IMR-90 (cell line): ENCODE data around the gene COL9A3. TPM values are rescaled to one million over a fixed set of nuclear protein-coding genes. Genes with fewer than 3 reads are reported as not detected.

Experiments used
- ATAC-seq: fragments of 200-7000 bp; cut with Tn5 transposase; 2 replicates; pipeline ENCODE4 v1.9.1; 2020; ENCODE audit warnings: low read depth, mild to moderate bottlenecking, moderate library complexity
- BruUV-seq: library from RNA; stranded (reverse); fragments of 400-500 nt; replicated peaks from 2 replicates; lab custom pipeline; 2021; lab: Mats Ljungman, UMichigan
- CTCF ChIA-PET: fragments of 300-600 bp; formaldehyde crosslinking; extraction: SDS; loops from one replicate; lab custom pipeline; 2021; ENCODE audit warnings: antibody characterized with exemption; lab: Yijun Ruan, JAX
- POLR2A ChIA-PET: fragments of 300-600 bp; sonication (Branson Sonifier 250); formaldehyde crosslinking; loops from one replicate; lab custom pipeline; 2022; ENCODE audit warnings: antibody characterized with exemption; ENCODE audit not compliant: unreplicated experiment; lab: Charles Lee
- DNase-seq: peaks from one replicate; pipeline ENCODE4 v3.0.0; 2013
- H2AFZ ChIP-seq: replicated peaks from 2 replicates; pipeline ENCODE3; 2013; ENCODE audit warnings: low read length, mild to moderate bottlenecking; ENCODE audit not compliant: poor library complexity
- H2AK5ac ChIP-seq: 2 replicates; pipeline ENCODE4 v1.6.1; 2013; ENCODE audit warnings: low read depth, low read length, inconsistent platforms
- H2AK9ac ChIP-seq: replicated peaks from 2 replicates; pipeline ENCODE3; 2013; ENCODE audit warnings: mild to moderate bottlenecking, low read depth, low read length, moderate library complexity; ENCODE audit not compliant: poor library complexity
- H2BK120ac ChIP-seq: 2 replicates; pipeline ENCODE4 v1.6.1; 2013; ENCODE audit warnings: low read depth, low read length, inconsistent platforms
- H2BK15ac ChIP-seq: 3 replicates; pipeline ENCODE4 v1.6.1; 2013; ENCODE audit warnings: low read depth, low read length, inconsistent platforms
- H2BK20ac ChIP-seq: 2 replicates; pipeline ENCODE4 v1.6.1; 2013; ENCODE audit warnings: low read depth, mild to moderate bottlenecking, inconsistent platforms, low read length, moderate library complexity
- H2BK5ac ChIP-seq: 2 replicates; pipeline ENCODE4 v1.6.1; 2013; ENCODE audit warnings: mild to moderate bottlenecking, low read depth, low read length, inconsistent platforms; ENCODE audit not compliant: poor library complexity, severe bottlenecking
- H3K14ac ChIP-seq: replicated peaks from 2 replicates; pipeline ENCODE4 v1.6.1; 2013; ENCODE audit warnings: low read depth, low read length, inconsistent platforms
- H3K18ac ChIP-seq: 2 replicates; pipeline ENCODE4 v1.6.1; 2013; ENCODE audit warnings: low read depth, low read length, control low read depth
- H3K23ac ChIP-seq: 2 replicates; pipeline ENCODE4 v1.6.1; 2013; ENCODE audit warnings: low read depth, low read length, inconsistent platforms
- H3K27ac ChIP-seq: 2 replicates; pipeline ENCODE4 v1.5.1; 2013; ENCODE audit warnings: mild to moderate bottlenecking, control low read depth, low read length; ENCODE audit not compliant: insufficient read depth
- H3K27me3 ChIP-seq: 2 replicates; pipeline ENCODE4 v1.6.1; 2013; ENCODE audit warnings: low read length; ENCODE audit not compliant: control insufficient read depth, insufficient read depth
- H3K36me3 ChIP-seq: 2 replicates; pipeline ENCODE4 v1.6.1; 2013; ENCODE audit warnings: low read length, mixed read lengths; ENCODE audit not compliant: control insufficient read depth, insufficient read depth
- H3K4ac ChIP-seq: 2 replicates; pipeline ENCODE4 v1.6.1; 2013; ENCODE audit warnings: low read depth, low read length, inconsistent platforms
- H3K4me1 ChIP-seq: 2 replicates; pipeline ENCODE4 v1.6.1; 2013; ENCODE audit warnings: low read length, mixed read lengths; ENCODE audit not compliant: control insufficient read depth, insufficient read depth
- H3K4me2 ChIP-seq: 2 replicates; pipeline ENCODE4 v1.6.1; 2013; ENCODE audit warnings: low read depth, mild to moderate bottlenecking, control low read depth, low read length, moderate library complexity
- H3K4me3 ChIP-seq: 2 replicates; pipeline ENCODE4 v1.5.1; 2013; ENCODE audit warnings: low read depth, mild to moderate bottlenecking, control low read depth, low read length, moderate library complexity; ENCODE audit not compliant: insufficient read depth
- H3K56ac ChIP-seq: 2 replicates; pipeline ENCODE4 v1.6.1; 2013; ENCODE audit warnings: low read length, inconsistent platforms; ENCODE audit not compliant: insufficient read depth; ENCODE audit errors: extremely low read depth
- H3K79me1 ChIP-seq, 2 experiments: 2 replicates each; pipeline ENCODE4 v1.6.1; 2013; ENCODE audit warnings: low read length in 2 of 2, inconsistent platforms in 1 of 2, low read depth in 1 of 2
- H3K9ac ChIP-seq: 2 replicates; pipeline ENCODE4 v1.6.1; 2013; ENCODE audit warnings: low read depth, low read length, control low read depth
- H3K9me1 ChIP-seq: 2 replicates; pipeline ENCODE4 v1.6.1; 2013; ENCODE audit warnings: low read length, inconsistent platforms; ENCODE audit not compliant: insufficient read depth
- H3K9me3 ChIP-seq: 2 replicates; pipeline ENCODE4 v1.6.1; 2013; ENCODE audit warnings: low read length; ENCODE audit not compliant: control insufficient read depth, insufficient read depth
- H4K20me1 ChIP-seq: 2 replicates; pipeline ENCODE4 v1.6.1; 2013; ENCODE audit warnings: low read length, inconsistent platforms; ENCODE audit not compliant: insufficient read depth
- H4K5ac ChIP-seq: 2 replicates; pipeline ENCODE4 v1.6.1; 2013; ENCODE audit warnings: mild to moderate bottlenecking, low read depth, low read length, control low read depth
- H4K8ac ChIP-seq, 2 experiments: 2 replicates each; pipeline ENCODE4 v1.6.1; 2013; ENCODE audit warnings: low read depth in 2 of 2, low read length in 2 of 2, control low read depth in 1 of 2, inconsistent platforms in 1 of 2
- H4K91ac ChIP-seq: 2 replicates; pipeline ENCODE4 v1.6.1; 2013; ENCODE audit warnings: low read depth, low read length, inconsistent platforms; ENCODE audit not compliant: insufficient read depth
- CEBPB ChIP-seq: IDR thresholded peaks from 2 replicates; pipeline ENCODE4 v1.6.1; 2012; ENCODE audit warnings: low read depth, low read length, improper control_type of control experiment
- CHD1 ChIP-seq: IDR thresholded peaks from 2 replicates; pipeline ENCODE4 v1.6.1; 2012; ENCODE audit warnings: low read depth, low read length, improper control_type of control experiment
- FOS ChIP-seq: fragments of 150-350 bp; IDR thresholded peaks from 2 replicates; pipeline ENCODE4 v1.6.1; 2016; ENCODE audit warnings: low read depth, low read length
- MAFK ChIP-seq: IDR thresholded peaks from 2 replicates; pipeline ENCODE4 v1.6.1; 2012; ENCODE audit warnings: low read depth, low read length, improper control_type of control experiment
- MAZ ChIP-seq: IDR thresholded peaks from 2 replicates; pipeline ENCODE4 v1.6.1; 2012; ENCODE audit warnings: low read depth, mild to moderate bottlenecking, low read length, improper control_type of control experiment, moderate library complexity, borderline replicate concordance
- MXI1 ChIP-seq: IDR thresholded peaks from 2 replicates; pipeline ENCODE4 v1.6.1; 2012; ENCODE audit warnings: low read depth, mild to moderate bottlenecking, low read length, moderate library complexity, borderline replicate concordance
- NFE2L2 ChIP-seq: fragments of 150-350 bp; IDR thresholded peaks from 2 replicates; pipeline ENCODE4 v1.6.1; 2016; ENCODE audit warnings: low read depth, mild to moderate bottlenecking, low read length
- RCOR1 ChIP-seq: IDR thresholded peaks from 2 replicates; pipeline ENCODE4 v1.6.1; 2012; ENCODE audit warnings: mild to moderate bottlenecking, low read length, improper control_type of control experiment; ENCODE audit not compliant: insufficient replicate concordance
- RFX5 ChIP-seq: IDR thresholded peaks from 2 replicates; pipeline ENCODE4 v1.8.0; 2012; ENCODE audit warnings: low read depth, mild to moderate bottlenecking, low read length, moderate library complexity
- SMC3 ChIP-seq: fragments of 150-350 bp; IDR thresholded peaks from 2 replicates; pipeline ENCODE4 v1.6.1; 2016; ENCODE audit warnings: low read depth, mild to moderate bottlenecking, antibody characterized with exemption, low read length, moderate library complexity
- WGBS, 2 experiments: methylation state at CpG; one replicate each; pipeline versions ENCODE4 v1.1.5 to v1.1.7; 2013; ENCODE audit warnings: missing lambda C conversion rate in 2 of 2; ENCODE audit not compliant: insufficient read length in 1 of 2; ENCODE audit errors: extremely low coverage in 2 of 2; 5-methylcytosine and 5-hydroxymethylcytosine counted together
- dilution Hi-C: fragments of 300-500 bp; cut with HindIII; formaldehyde crosslinking; loops from one replicate; pipeline ENCODE4 v1.14.3; 2018; ENCODE audit warnings: low sequenced_read_pairs; ENCODE audit not compliant: unreplicated experiment
- in situ Hi-C: fragments of 300-500 bp; cut with MboI; formaldehyde crosslinking; loops from 3 replicates; pipeline ENCODE4 v1.14.3; 2019; ENCODE audit warnings: low sequenced_read_pairs, inconsistent platforms, mixed read lengths
- intact Hi-C: fragments of 100-400 bp; cut with micrococcal nuclease; formaldehyde crosslinking; loops from 2 replicates; pipeline ENCODE4 v1.10.0; 2022
- polyA plus RNA-seq, 3 experiments: library from polyadenylated mRNA; depleted of rRNA; stranded (reverse); fragments of >200 nt; gene quantifications; 2 replicates each; pipeline ENCODE4 v1.2.3, GENCODE V29; 2012; ENCODE audit warnings: low replicate concordance in 1 of 3
- total RNA-seq: library from RNA; depleted of rRNA; stranded (reverse); fragments of >200 nt; gene quantifications from 2 replicates; pipeline ENCODE4 v1.2.3, GENCODE V29; 2012
- TF ChIP-seq, protein P1 (sequence below): fragments of 150-350 bp; IDR thresholded peaks from 2 replicates; pipeline ENCODE4 v1.6.1; 2016; ENCODE audit warnings: low read depth, mild to moderate bottlenecking, low read length, moderate library complexity, borderline replicate concordance
- TF ChIP-seq, protein P2 (sequence below): fragments of 150-350 bp; IDR thresholded peaks from 2 replicates; pipeline ENCODE4 v1.6.1; 2017; ENCODE audit warnings: mild to moderate bottlenecking, antibody characterized with exemption, low read length, low read depth

Gene COL9A3
- total and polyA plus RNA-seq, 2 of the 4 experiments (the other 2 are of a cell fraction), result 0.36 to 1.4 TPM

GRCh38 chr20:62768234-62768546 lies 48.7 kb upstream of the COL9A3 start:
- no peak for DNase-seq
- peak overlapping the region; percentile 52 for H2AK9ac ChIP-seq
- ChIA-PET CTCF (no interaction called here), POLR2A (no interaction called here)
- H3K9me3 ChIP-seq, result no peaks in the 10 kb centered on the region
- H3K79me1 ChIP-seq, result no peaks in the 10 kb centered on the region
- no peaks in the 10 kb centered on the region for H4K20me1 ChIP-seq
- no TSS peak for BruUV-seq
- H3K27me3 ChIP-seq, result peaks cover 12% of the 10 kb centered on the region; the same call in 1 of the 2 replicates
- H4K5ac ChIP-seq, result no peak overlapping the region
- no peak overlapping the region for H3K23ac ChIP-seq
- no peak overlapping the region for H3K4me2 ChIP-seq
- no peak overlapping the region for H2BK15ac ChIP-seq
- intact Hi-C loops (no loop called here), in situ Hi-C loops (no loop called here), dilution Hi-C loops (no loop called here)
- H3K4ac ChIP-seq, result no peak overlapping the region
- TF ChIP-seq MAFK, result no peak
- TF ChIP-seq RCOR1, result no peak
- TF ChIP-seq, protein P1, sequence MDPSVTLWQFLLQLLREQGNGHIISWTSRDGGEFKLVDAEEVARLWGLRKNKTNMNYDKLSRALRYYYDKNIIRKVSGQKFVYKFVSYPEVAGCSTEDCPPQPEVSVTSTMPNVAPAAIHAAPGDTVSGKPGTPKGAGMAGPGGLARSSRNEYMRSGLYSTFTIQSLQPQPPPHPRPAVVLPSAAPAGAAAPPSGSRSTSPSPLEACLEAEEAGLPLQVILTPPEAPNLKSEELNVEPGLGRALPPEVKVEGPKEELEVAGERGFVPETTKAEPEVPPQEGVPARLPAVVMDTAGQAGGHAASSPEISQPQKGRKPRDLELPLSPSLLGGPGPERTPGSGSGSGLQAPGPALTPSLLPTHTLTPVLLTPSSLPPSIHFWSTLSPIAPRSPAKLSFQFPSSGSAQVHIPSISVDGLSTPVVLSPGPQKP, result no peak
- TF ChIP-seq CHD1, result no peak
- no peak for TF ChIP-seq SMC3
- TF ChIP-seq RFX5, result no peak
- TF ChIP-seq, protein P2, sequence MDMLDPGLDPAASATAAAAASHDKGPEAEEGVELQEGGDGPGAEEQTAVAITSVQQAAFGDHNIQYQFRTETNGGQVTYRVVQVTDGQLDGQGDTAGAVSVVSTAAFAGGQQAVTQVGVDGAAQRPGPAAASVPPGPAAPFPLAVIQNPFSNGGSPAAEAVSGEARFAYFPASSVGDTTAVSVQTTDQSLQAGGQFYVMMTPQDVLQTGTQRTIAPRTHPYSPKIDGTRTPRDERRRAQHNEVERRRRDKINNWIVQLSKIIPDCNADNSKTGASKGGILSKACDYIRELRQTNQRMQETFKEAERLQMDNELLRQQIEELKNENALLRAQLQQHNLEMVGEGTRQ, result no peak
- TF ChIP-seq MAZ, result no peak
- no peak for TF ChIP-seq NFE2L2
- no peak for TF ChIP-seq FOS
- TF ChIP-seq CEBPB, result no peak
- TF ChIP-seq MXI1, result no peak
- no peak overlapping the region for H2BK20ac ChIP-seq
- ATAC-seq, result no peak
- H3K9me1 ChIP-seq, result peaks cover 4% of the 10 kb centered on the region
- 83% methylated on average over 4 of the region's 8 CpGs; no CpG with 5 or more reads in 1 of the 2 experiments for WGBS, 2 experiments
- no peak overlapping the region for H3K27ac ChIP-seq
- peaks cover 9% of the 10 kb centered on the region for H3K4me1 ChIP-seq
- no peak overlapping the region for H3K9ac ChIP-seq
- H3K14ac ChIP-seq, result no peak overlapping the region; the same call in 1 of the 2 replicates
- H2AK5ac ChIP-seq, result no peak overlapping the region
- H2BK5ac ChIP-seq, result no peak overlapping the region
- no peak overlapping the region for H3K56ac ChIP-seq
- H3K36me3 ChIP-seq, result no peaks in the 10 kb centered on the region
- H3K4me3 ChIP-seq, result no peak overlapping the region
- H2AFZ ChIP-seq, result peak overlapping the region; percentile 83
- H4K8ac ChIP-seq, result no peak overlapping the region
- no peak overlapping the region for H3K18ac ChIP-seq
- no peak overlapping the region for H2BK120ac ChIP-seq
- no peak overlapping the region for H4K91ac ChIP-seq
